ENCODE data around the gene TGDS. TPM values are rescaled to one million over a fixed set of nuclear protein-coding genes. Genes with fewer than 3 reads are reported as not detected.

Gene TGDS
- total and polyA plus RNA-seq, 2 of the 8 experiments (the other 6 are each of a cell fraction or from before 2014, with no cell fraction given) = 11.6 to 11.8 TPM

DNA sequence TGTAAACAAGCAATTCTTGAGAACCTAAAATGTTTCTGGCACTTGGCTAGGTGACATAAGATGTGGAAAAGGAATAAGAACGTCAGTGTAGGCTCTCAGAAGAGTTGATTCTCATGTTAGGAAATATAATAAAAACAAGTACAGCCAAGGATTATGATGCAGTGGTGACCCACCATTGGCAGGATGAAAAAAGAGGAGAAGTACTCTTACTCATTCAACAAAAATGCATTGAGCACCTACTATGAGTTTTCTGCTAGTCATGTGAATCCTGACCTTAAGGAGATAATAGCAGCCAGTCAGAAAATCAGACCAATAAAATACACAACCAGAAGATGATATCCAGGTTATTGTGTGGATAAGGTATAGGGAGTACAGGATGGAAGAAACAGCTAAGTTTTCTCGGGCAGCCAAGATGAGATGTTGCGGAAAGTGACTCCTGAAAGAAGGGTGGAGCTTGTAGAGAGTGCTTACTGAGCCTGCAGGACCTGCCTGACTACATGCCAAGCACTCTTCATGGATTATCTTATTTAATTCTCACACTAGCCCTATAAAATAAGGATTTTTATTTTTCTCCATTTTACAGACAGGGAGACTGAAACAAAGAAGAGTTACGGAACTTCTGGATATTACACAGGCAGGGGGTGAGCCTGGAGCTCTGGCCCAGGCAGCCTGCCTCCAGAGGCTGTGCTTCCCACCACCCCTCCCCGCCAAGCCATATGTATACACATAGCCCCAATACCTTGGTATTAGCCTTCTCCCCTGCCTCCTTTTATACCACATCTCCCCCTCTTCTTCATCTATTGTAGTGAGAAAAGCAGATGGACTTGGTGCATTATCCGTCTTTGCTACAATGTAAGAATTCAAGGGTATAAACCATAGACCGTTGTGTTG is 58.0 kb downstream of the TGDS start:
- no peak overlapping the region for H3K4me3 ChIP-seq (ENCODE audit: extremely low read depth in 1 of 4, insufficient read depth in 2 of 4, low read depth in 3 of 4, low read length in 4 of 4)
- H3K14ac ChIP-seq (ENCODE audit: insufficient read length) = no peak overlapping the region
- H2BK120ac ChIP-seq (replicated peaks; ENCODE audit: low read depth, low read length) = no peak overlapping the region
- no peak for FAIRE-seq
- ChIA-PET POLR2A (ENCODE audit: partially characterized antibody) (no interaction called here), CTCF (ENCODE audit: partially characterized antibody) (interaction anchor here (0.7 to 2.3 kb wide), 2 partner anchors 9 to 12 kb away, joined by 3 to 9 read pairs; no protein-coding TSS in a partner anchor)
- no peak overlapping the region for H3K56ac ChIP-seq (replicated peaks; ENCODE audit: insufficient read length, low read depth, low read length)
- no peak overlapping the region for H3K4ac ChIP-seq (replicated peaks; ENCODE audit: insufficient read length, low read depth, low read length)
- H3K23ac ChIP-seq (ENCODE audit: insufficient read length) = no peak overlapping the region
- no peak for DNase-seq (ENCODE audit: low read depth in 1 of 2, low spot score in 2 of 2)
- H3K4me1 ChIP-seq (replicated peaks in 1 of 4; ENCODE audit: control insufficient read depth in 3 of 4, insufficient read depth in 4 of 4, low read length in 3 of 4) = peaks cover 0 to 4% (median 0%) of the 10 kb centered on the region in 4 experiments; a peak in 1 of 7 replicates
- no peaks in the 10 kb centered on the region for H3K36me3 ChIP-seq (ENCODE audit: control insufficient read depth in 2 of 4, insufficient read depth in 4 of 4, low read length in 3 of 4)
- H3K27me3 ChIP-seq (replicated peaks in 1 of 4; ENCODE audit: control insufficient read depth in 3 of 4, extremely low read depth in 1 of 4, insufficient read depth in 3 of 4, low read length in 3 of 4) = no peaks in the 10 kb centered on the region
- H4K91ac ChIP-seq (replicated peaks; ENCODE audit: insufficient read length, low read length) = no peak overlapping the region
- no peaks in the 10 kb centered on the region for H3K9me3 ChIP-seq (ENCODE audit: insufficient read depth in 2 of 2, low read depth in 1 of 2, low read length in 1 of 2)
- no peak overlapping the region; the same call in 1 of the 2 replicates for H2BK15ac ChIP-seq (ENCODE audit: low read length)
- no peak overlapping the region for H2BK5ac ChIP-seq (ENCODE audit: low read depth, low read length)
- no peaks in the 10 kb centered on the region for H4K20me1 ChIP-seq (replicated peaks in 1 of 2; ENCODE audit: control insufficient read depth in 1 of 2, insufficient read depth in 2 of 2, low read length in 2 of 2)
- H4K5ac ChIP-seq (ENCODE audit: insufficient read length, low read depth, low read length) = no peak overlapping the region
- H3K23me2 ChIP-seq (ENCODE audit: low read depth, low read length) = no peaks in the 10 kb centered on the region
- H3K79me2 ChIP-seq (ENCODE audit: control insufficient read depth in 1 of 2, insufficient read depth in 2 of 2, low read length in 2 of 2) = no peaks in the 10 kb centered on the region
- no peak overlapping the region for H3K27ac ChIP-seq (ENCODE audit: low read depth, low read length)
- no peak overlapping the region for H2BK12ac ChIP-seq (ENCODE audit: low read depth, low read length)
- no peaks in the 10 kb centered on the region for H3K79me1 ChIP-seq (ENCODE audit: low read depth, low read length)
- no peak overlapping the region for H4K8ac ChIP-seq (ENCODE audit: extremely low read depth, insufficient read depth, low read length)
- TF ChIP-seq E2F6 (IDR thresholded peaks at IDR 0.05) (no peak), SRF (IDR thresholded peaks at IDR 0.05; ENCODE audit: low read depth, low read length) (no peak), CHD2 (IDR thresholded peaks at IDR 0.05; ENCODE audit: low read length) (no peak), SIX5 (IDR thresholded peaks at IDR 0.05; ENCODE audit: low read depth, low read length) (no peak), KDM5A (IDR thresholded peaks at IDR 0.05; ENCODE audit: low read length) (no peak), KDM1A (IDR thresholded peaks at IDR 0.05; ENCODE audit: borderline replicate concordance, low read length) (no peak)
- H2BK20ac ChIP-seq (ENCODE audit: low read length) = no peak overlapping the region
- no peak overlapping the region for H3K4me2 ChIP-seq (ENCODE audit: insufficient read depth in 1 of 2, low read depth in 2 of 2, low read length in 2 of 2)
- H3K18ac ChIP-seq (ENCODE audit: extremely low read depth, low read length) = no peak overlapping the region
- 0 out of 2 replicates have a peak overlapping the region, but pooled peaks have one; percentile 5 for H2AFZ ChIP-seq (ENCODE audit: low read length)
- H3K9ac ChIP-seq (replicated peaks in 1 of 4; ENCODE audit: extremely low read depth in 1 of 4, low read depth in 3 of 4, low read length in 3 of 4) = no peak overlapping the region
- no peak overlapping the region for H2AK5ac ChIP-seq (ENCODE audit: low read depth, low read length)
- 95% methylated on average over 7 of the region's 7 CpGs; no CpG with 5 or more reads in 1 of the 2 experiments for WGBS, 2 experiments (ENCODE audit: extremely low coverage in 1 of 2, insufficient coverage in 1 of 2, insufficient read length in 1 of 2, insufficient replicate concordance in 2 of 2, low coverage in 1 of 2, low lambda C conversion rate in 2 of 2, missing lambda C conversion rate in 1 of 2)

All from H1 (cell line).